GM19372 (cell line): ENCODE data around the gene CHD5.

Source experiments
- ATAC-seq: cut with Tn5 transposase; IDR thresholded peaks from one replicate; pipeline ENCODE4 v1.9.1; 2021; ENCODE audit warnings: mild to moderate bottlenecking, low read depth, moderate library complexity; ENCODE audit not compliant: unreplicated experiment

CHD5 gene

GRCh38 chr1:6137758-6138157 is 42.4 kb downstream of the CHD5 start:
- ATAC-seq = no peak

- ATAC-seq = no peak
Observed at GRCh38 chr1:6136516-6137220, 43.5 kb downstream of the CHD5 start.

GRCh38 chr1:6134741-6135510 is 45.2 kb downstream of the CHD5 start:
- ATAC-seq = no peak

GRCh38 chr1:6134206-6134605 is 45.9 kb downstream of the CHD5 start:
- ATAC-seq = no peak

GRCh38 chr1:6133146-6133895 is 46.8 kb downstream of the CHD5 start:
- ATAC-seq = no peak

GRCh38 chr1:6131561-6131960 is 48.6 kb downstream of the CHD5 start:
- no peak for ATAC-seq

- no peak for ATAC-seq
Observed at GRCh38 chr1:6130596-6130995, 49.5 kb downstream of the CHD5 start.

- ATAC-seq = no peak
Observed at GRCh38 chr1:6130036-6130435, 50.1 kb downstream of the CHD5 start.

- no peak for ATAC-seq
Observed at GRCh38 chr1:6129313-6129712, 50.8 kb downstream of the CHD5 start.

- no peak for ATAC-seq
Observed at GRCh38 chr1:6128276-6129081, 51.6 kb downstream of the CHD5 start.

GRCh38 chr1:6127587-6128163 is 52.4 kb downstream of the CHD5 start:
- ATAC-seq = no peak

GRCh38 chr1:6126521-6127067 is 53.5 kb downstream of the CHD5 start:
- no peak for ATAC-seq

GRCh38 chr1:6126028-6126427 is 54.1 kb downstream of the CHD5 start:
- no peak for ATAC-seq

GRCh38 chr1:6125366-6125765 is 54.8 kb downstream of the CHD5 start:
- no peak for ATAC-seq

- no peak for ATAC-seq
Observed at GRCh38 chr1:6124746-6125365, 55.3 kb downstream of the CHD5 start.

GRCh38 chr1:6124341-6124740 is 55.8 kb downstream of the CHD5 start:
- no peak for ATAC-seq

- no peak for ATAC-seq
Observed at GRCh38 chr1:6123816-6124215, 56.3 kb downstream of the CHD5 start.

GRCh38 chr1:6123083-6123482 is 57.0 kb downstream of the CHD5 start:
- no peak for ATAC-seq

GRCh38 chr1:6121651-6122370 is 58.3 kb downstream of the CHD5 start:
- no peak for ATAC-seq
